ENCODE data around the gene UROS.

The UROS gene

GRCh38 chr10:125768219-125768855 lies 54.7 kb downstream of the UROS start (continued):
- TF ChIP-seq ZNF629 (tag by site-specific recombination; IDR thresholded peaks at IDR 0.05) (no peak), PRDM4 (tag by site-specific recombination; IDR thresholded peaks at IDR 0.05) (0 out of 2 replicates have a peak, but pooled peaks have one; percentile 27), ZNF555 (tag by site-specific recombination; conservative IDR thresholded peaks at IDR 0.05) (no peak), ZNF747 (tag by site-specific recombination; IDR thresholded peaks at IDR 0.05) (no peak), ZNF707 (tag by site-specific recombination; IDR thresholded peaks at IDR 0.05) (no peak), REPIN1 (tag by site-specific recombination; IDR thresholded peaks at IDR 0.05; ENCODE audit: low read depth) (no peak), ZNF76 (tag by site-specific recombination; IDR thresholded peaks at IDR 0.05; ENCODE audit: borderline replicate concordance, low read depth) (no peak), ZNF677 (tag by site-specific recombination; IDR thresholded peaks at IDR 0.05) (peak; percentile 56; the same call in 1 of the 2 replicates), ZNF654 (tag by site-specific recombination; IDR thresholded peaks at IDR 0.05; ENCODE audit: low read depth) (no peak), ZNF10 (tag by site-specific recombination; IDR thresholded peaks at IDR 0.05) (0 out of 2 replicates have a peak, but pooled peaks have one; percentile 22), ZNF514 (tag by site-specific recombination; IDR thresholded peaks at IDR 0.05) (no peak), FEZF1 (tag by site-specific recombination; IDR thresholded peaks at IDR 0.05) (peak; percentile 86), ZNF280D (tag by site-specific recombination; IDR thresholded peaks at IDR 0.05) (no peak), ZBTB48 (tag by site-specific recombination; IDR thresholded peaks at IDR 0.05) (no peak), KLF16 (tag by site-specific recombination; IDR thresholded peaks at IDR 0.05) (no peak), SP7 (tag by site-specific recombination; IDR thresholded peaks at IDR 0.05) (no peak), ZFHX2 (tag by site-specific recombination; conservative IDR thresholded peaks at IDR 0.05) (no peak), ZNF175 (tag by site-specific recombination; IDR thresholded peaks at IDR 0.05) (no peak), ZNF558 (tag by site-specific recombination; IDR thresholded peaks at IDR 0.05) (no peak), ZNF596 (tag by site-specific recombination; IDR thresholded peaks at IDR 0.05) (peak; percentile 37; the same call in 1 of the 2 replicates), ZNF157 (tag by site-specific recombination; IDR thresholded peaks at IDR 0.05) (no peak), ZIC2 (tag by site-specific recombination; IDR thresholded peaks at IDR 0.05) (no peak), REST (tag by site-specific recombination; IDR thresholded peaks at IDR 0.05) (no peak), ZNF776 (tag by site-specific recombination; IDR thresholded peaks at IDR 0.05; ENCODE audit: borderline replicate concordance) (0 out of 2 replicates have a peak, but pooled peaks have one; percentile 45), ZNF169 (tag by site-specific recombination; IDR thresholded peaks at IDR 0.05) (no peak), KLF17 (tag by site-specific recombination; IDR thresholded peaks at IDR 0.05) (no peak), ZNF529 (tag by site-specific recombination; IDR thresholded peaks at IDR 0.05; ENCODE audit: insufficient replicate concordance) (no peak), ATF2 (tag by site-specific recombination; IDR thresholded peaks at IDR 0.05; ENCODE audit: low read depth) (no peak)
